Activated CD4-positive, alpha-beta T cell treated with anti-CD3 and anti-CD28 coated beads for 36 hours (primary cell): ENCODE data around the gene BMP3. TPM values are rescaled to one million over a fixed set of nuclear protein-coding genes. Genes with fewer than 3 reads are reported as not detected.

Experiments
- ATAC-seq: fragments of 200-7000 bp; cut with Tn5 transposase; one replicate; pipeline ENCODE4 v1.10.0; 2021; ENCODE audit warnings: mild to moderate bottlenecking, moderate library complexity
- CTCF ChIA-PET: fragments of 350-600 bp; sonication (Branson Sonifier 250); formaldehyde crosslinking; loops from one replicate; lab custom pipeline; 2021; ENCODE audit warnings: antibody characterized with exemption; lab: Charles Lee
- POLR2A ChIA-PET: fragments of 350-600 bp; sonication (Branson Sonifier 250); formaldehyde crosslinking; loops from one replicate; lab custom pipeline; 2021; ENCODE audit warnings: antibody characterized with exemption, inconsistent platforms; lab: Charles Lee
- DNase-seq: peaks from one replicate; pipeline ENCODE4 v3.0.0-alpha.2; 2020
- H3K27ac Mint-ChIP-seq: one replicate; pipeline ENCODE4 v1.8.0; 2021; ENCODE audit warnings: mixed read lengths
- H3K27me3 Mint-ChIP-seq: one replicate; pipeline ENCODE4 v1.8.0; 2021; ENCODE audit warnings: mixed read lengths
- H3K36me3 Mint-ChIP-seq: one replicate; pipeline ENCODE4 v1.8.0; 2021; ENCODE audit warnings: low read depth, mixed read lengths
- H3K4me1 Mint-ChIP-seq: one replicate; pipeline ENCODE4 v1.8.0; 2021; ENCODE audit warnings: mixed read lengths
- H3K4me3 Mint-ChIP-seq: one replicate; pipeline ENCODE4 v1.8.0; 2021; ENCODE audit warnings: mild to moderate bottlenecking, moderate library complexity, mixed read lengths
- H3K9me3 Mint-ChIP-seq: one replicate; pipeline ENCODE4 v1.8.0; 2021; ENCODE audit warnings: low read depth, mixed read lengths
- intact Hi-C, 2 experiments: fragments of 100-400 bp; cut with DNase I in 1 of 2; cut with micrococcal nuclease in 1 of 2; formaldehyde crosslinking; loops; one replicate each; pipeline versions ENCODE4 v1.14.2 to v1.15.1; 2022 to 2024; cut with DNase I, micrococcal nuclease
- total RNA-seq, 2 experiments: library from RNA; stranded (reverse); gene quantifications; one replicate each; pipeline ENCODE4 v1.2.3, GENCODE V29; 2021

Gene BMP3
- total RNA-seq, 2 experiments from 2014 or later = not detected

- intact Hi-C loops = loop anchor here in 1 of 2 experiments (10.0 kb wide), 1 partner anchor 787 kb away; no protein-coding TSS in a partner anchor
- H3K9me3 Mint-ChIP-seq = no peaks in the 10 kb centered on the region
- H3K36me3 Mint-ChIP-seq = no peaks in the 10 kb centered on the region
- H3K27ac Mint-ChIP-seq = no peak overlapping the region
- no peak for DNase-seq
- H3K4me1 Mint-ChIP-seq = no peaks in the 10 kb centered on the region
- H3K27me3 Mint-ChIP-seq = peaks cover 32% of the 10 kb centered on the region
- no peak for ATAC-seq
- ChIA-PET CTCF (interaction anchor here (0.7 to 1.4 kb wide), 2 partner anchors 30 to 52 kb away, joined by 3 to 4 read pairs; no protein-coding TSS in a partner anchor), POLR2A (interaction anchor here (0.7 kb wide), 1 partner anchor 770 kb away, joined by 3 read pairs; no protein-coding TSS in a partner anchor)
- no peak overlapping the region for H3K4me3 Mint-ChIP-seq
Observed at GRCh38 chr4:81021981-81022380, 8.5 kb upstream of the BMP3 start.

GRCh38 chr4:81023484-81023883 is 7.0 kb upstream of the BMP3 start:
- intact Hi-C loops = loop anchor here in 1 of 2 experiments (10.0 kb wide), 1 partner anchor 789 kb away; no protein-coding TSS in a partner anchor
- ATAC-seq (no peak), DNase-seq (no peak)
- H3K9me3 Mint-ChIP-seq = no peaks in the 10 kb centered on the region
- POLR2A ChIA-PET = no interaction called here
- H3K27ac Mint-ChIP-seq = no peak overlapping the region
- H3K4me3 Mint-ChIP-seq = no peak overlapping the region
- H3K36me3 Mint-ChIP-seq = no peaks in the 10 kb centered on the region
- no peaks in the 10 kb centered on the region for H3K4me1 Mint-ChIP-seq
- CTCF ChIA-PET = interaction anchor here (1.0 kb wide), 1 partner anchor 34 kb away, joined by 3 read pairs; no protein-coding TSS in a partner anchor
- H3K27me3 Mint-ChIP-seq = peaks cover 41% of the 10 kb centered on the region

- H3K36me3 Mint-ChIP-seq = no peaks in the 10 kb centered on the region
- H3K27me3 Mint-ChIP-seq = peaks cover 57% of the 10 kb centered on the region
- H3K9me3 Mint-ChIP-seq = no peaks in the 10 kb centered on the region
- H3K27ac Mint-ChIP-seq = no peak overlapping the region
- DNase-seq = peak; percentile 14
- H3K4me1 Mint-ChIP-seq = peaks cover 12% of the 10 kb centered on the region
- CTCF ChIA-PET = interaction anchor here (0.5 to 2.1 kb wide), 6 partner anchors 8 to 1230 kb away, joined by 3 to 8 read pairs (median 4); no protein-coding TSS in a partner anchor
- POLR2A ChIA-PET = interaction anchor here (0.5 kb wide), 1 partner anchor 1977 kb away, joined by 3 read pairs; no protein-coding TSS in a partner anchor
- intact Hi-C loops = no loop called here
- peak overlapping the region; percentile 56 for H3K4me3 Mint-ChIP-seq
- ATAC-seq = peak; percentile 16
Observed at GRCh38 chr4:81030981-81031791, 678 bp downstream of the BMP3 start.

- Mint-ChIP-seq H3K27ac (no peak overlapping the region), H3K27me3 (peaks cover 51% of the 10 kb centered on the region), H3K4me3 (peak overlapping the region; percentile 53), H3K36me3 (no peaks in the 10 kb centered on the region), H3K9me3 (no peaks in the 10 kb centered on the region), H3K4me1 (peaks cover 12% of the 10 kb centered on the region)
- intact Hi-C loops = no loop called here
- no peak for DNase-seq
- ChIA-PET CTCF (interaction anchor here (1.0 to 2.1 kb wide), 4 partner anchors 8 to 670 kb away, joined by 4 to 8 read pairs (median 4); no protein-coding TSS in a partner anchor), POLR2A (no interaction called here)
- no peak for ATAC-seq
Observed at GRCh38 chr4:81031796-81032551, 1.5 kb downstream of the BMP3 start.

GRCh38 chr4:81032771-81033684 is 2.5 kb downstream of the BMP3 start:
- no peak overlapping the region for H3K4me3 Mint-ChIP-seq
- intact Hi-C loops = no loop called here
- peaks cover 47% of the 10 kb centered on the region for H3K27me3 Mint-ChIP-seq
- no peaks in the 10 kb centered on the region for H3K36me3 Mint-ChIP-seq
- ChIA-PET POLR2A (no interaction called here), CTCF (interaction anchor here (0.8 to 1.6 kb wide), 3 partner anchors 9 to 43 kb away, joined by 3 to 5 read pairs (median 4); no protein-coding TSS in a partner anchor)
- H3K9me3 Mint-ChIP-seq = no peaks in the 10 kb centered on the region
- ATAC-seq = no peak
- H3K27ac Mint-ChIP-seq = no peak overlapping the region
- DNase-seq = no peak
- peaks cover 12% of the 10 kb centered on the region for H3K4me1 Mint-ChIP-seq

- no peak for ATAC-seq
- Mint-ChIP-seq H3K27ac (no peak overlapping the region), H3K27me3 (peaks cover 14% of the 10 kb centered on the region), H3K4me1 (no peaks in the 10 kb centered on the region), H3K36me3 (no peaks in the 10 kb centered on the region), H3K9me3 (no peaks in the 10 kb centered on the region), H3K4me3 (no peak overlapping the region)
- ChIA-PET CTCF (interaction anchor here (1.3 to 2.7 kb wide), 7 partner anchors 8 to 676 kb away, joined by 4 to 14 read pairs (median 8); partner anchors contain the start of gene BMP3), POLR2A (no interaction called here)
- intact Hi-C loops = no loop called here
- DNase-seq = no peak
Observed at GRCh38 chr4:81038636-81039350, 8.3 kb downstream of the BMP3 start.

- intact Hi-C loops = no loop called here
- H3K27me3 Mint-ChIP-seq = peaks cover 11% of the 10 kb centered on the region
- no peaks in the 10 kb centered on the region for H3K36me3 Mint-ChIP-seq
- H3K27ac Mint-ChIP-seq = no peak overlapping the region
- ChIA-PET POLR2A (no interaction called here), CTCF (interaction anchor here (0.6 to 2.7 kb wide), 16 partner anchors 9 to 735 kb away, joined by 3 to 14 read pairs (median 4); partner anchors contain the start of gene BMP3)
- H3K4me3 Mint-ChIP-seq = no peak overlapping the region
- no peaks in the 10 kb centered on the region for H3K4me1 Mint-ChIP-seq
- DNase-seq (no peak), ATAC-seq (no peak)
- no peaks in the 10 kb centered on the region for H3K9me3 Mint-ChIP-seq
Observed at GRCh38 chr4:81039351-81039972, 9.0 kb downstream of the BMP3 start.

- peaks cover 14% of the 10 kb centered on the region for H3K27me3 Mint-ChIP-seq
- H3K4me3 Mint-ChIP-seq = no peak overlapping the region
- no peak overlapping the region for H3K27ac Mint-ChIP-seq
- H3K4me1 Mint-ChIP-seq = no peaks in the 10 kb centered on the region
- DNase-seq (no peak), ATAC-seq (no peak)
- CTCF ChIA-PET = interaction anchor here (0.6 to 2.7 kb wide), 15 partner anchors 9 to 735 kb away, joined by 3 to 14 read pairs (median 4); partner anchors contain the start of gene BMP3
- no peaks in the 10 kb centered on the region for H3K9me3 Mint-ChIP-seq
- POLR2A ChIA-PET = interaction anchor here (0.5 kb wide), 1 partner anchor 678 kb away, joined by 3 read pairs; no protein-coding TSS in a partner anchor
- no peaks in the 10 kb centered on the region for H3K36me3 Mint-ChIP-seq
- intact Hi-C loops = loop anchor here (1.0 to 5.0 kb wide), 3 partner anchors 674 to 679 kb away; no protein-coding TSS in a partner anchor
Observed at GRCh38 chr4:81040012-81040659, 9.6 kb downstream of the BMP3 start.
